Liver (tissue), 3 donors: ENCODE measurements around the gene SEMA3G.

Source experiments
- EGR1 ChIP-seq, 2 donors: IDR thresholded peaks; 2 replicates each; pipeline ENCODE4 v1.6.1; 2016 to 2018; ENCODE audit warnings: antibody characterized with exemption in 2 of 2, low read depth in 2 of 2
- NR2F2 ChIP-seq: IDR thresholded peaks from 2 replicates; pipeline ENCODE4 v1.6.1; 2016; ENCODE audit warnings: antibody characterized with exemption
- RAD21 ChIP-seq, 2 donors: IDR thresholded peaks; 2 replicates each; pipeline ENCODE4 v1.6.1; 2016; ENCODE audit warnings: antibody characterized with exemption in 2 of 2, mild to moderate bottlenecking in 2 of 2
- SP1 ChIP-seq: IDR thresholded peaks from 2 replicates; pipeline ENCODE4 v1.6.1; 2018; ENCODE audit warnings: antibody characterized with exemption, mild to moderate bottlenecking
- TF ChIP-seq, protein P1 (sequence below): IDR thresholded peaks from 2 replicates; pipeline ENCODE4 v1.6.1; 2016; ENCODE audit warnings: antibody characterized with exemption
- TF ChIP-seq, protein P2 (sequence below): fragments of 150-350 bp; IDR thresholded peaks from 2 replicates; pipeline ENCODE4 v1.5.1; 2017; ENCODE audit warnings: improper control_type of control experiment, low read depth, low read length; ENCODE audit not compliant: missing input control
- TF ChIP-seq, protein P3 (sequence below): IDR thresholded peaks from 2 replicates; pipeline ENCODE4 v1.6.1; 2016; ENCODE audit warnings: antibody characterized with exemption
- TF ChIP-seq, protein P4 (sequence below): IDR thresholded peaks from 2 replicates; pipeline ENCODE4 v1.6.1; 2016; ENCODE audit warnings: antibody characterized with exemption, mild to moderate bottlenecking
- TF ChIP-seq, protein P5 (sequence below): IDR thresholded peaks from 2 replicates; pipeline ENCODE4 v1.6.1; 2016; ENCODE audit warnings: antibody characterized with exemption
- donor health status: healthy.
- donor health status: healthy.

DNA sequence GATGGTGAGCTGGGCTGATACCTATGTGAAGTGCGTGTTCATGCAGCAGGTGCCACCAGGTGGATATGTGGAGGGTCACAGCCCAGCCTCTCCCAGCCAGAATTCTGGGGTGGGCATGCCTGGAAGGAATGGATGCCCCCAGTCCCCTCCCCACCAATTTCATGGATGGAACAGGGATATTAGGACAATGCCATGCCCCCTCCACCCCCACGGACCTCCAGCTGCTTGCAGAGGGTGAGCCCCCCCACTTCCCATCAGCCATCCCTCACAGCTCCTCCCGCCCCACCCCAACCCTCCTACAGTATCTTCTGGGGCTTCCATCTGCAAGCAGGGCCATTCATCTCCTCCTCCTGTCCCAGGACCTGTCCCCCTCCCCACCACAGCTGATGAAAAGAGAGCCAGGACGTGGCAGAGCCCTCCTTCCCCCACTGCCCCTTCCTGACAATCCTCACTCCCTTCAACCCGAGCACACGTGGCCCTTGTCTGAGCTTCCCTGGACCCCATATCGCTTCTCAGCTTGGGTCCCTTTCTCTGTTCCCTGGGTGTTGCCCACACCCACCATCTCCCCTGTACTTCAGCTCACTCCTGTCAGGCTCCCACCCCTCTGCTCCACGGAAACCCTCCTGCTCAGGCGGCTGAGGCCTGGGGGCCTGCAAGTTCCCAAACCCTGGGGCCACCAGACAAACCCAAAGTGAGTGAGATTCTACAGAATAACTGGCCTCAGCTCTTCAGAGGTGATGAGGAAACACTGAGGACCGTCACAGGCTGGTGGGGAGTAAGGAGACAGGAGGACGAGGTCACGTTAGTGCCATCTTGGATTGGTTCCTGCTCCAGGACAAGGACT, 2.8 kb upstream of the SEMA3G start:
- TF ChIP-seq, protein P1, sequence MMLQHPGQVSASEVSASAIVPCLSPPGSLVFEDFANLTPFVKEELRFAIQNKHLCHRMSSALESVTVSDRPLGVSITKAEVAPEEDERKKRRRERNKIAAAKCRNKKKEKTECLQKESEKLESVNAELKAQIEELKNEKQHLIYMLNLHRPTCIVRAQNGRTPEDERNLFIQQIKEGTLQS, result no peak
- TF ChIP-seq, protein P2, sequence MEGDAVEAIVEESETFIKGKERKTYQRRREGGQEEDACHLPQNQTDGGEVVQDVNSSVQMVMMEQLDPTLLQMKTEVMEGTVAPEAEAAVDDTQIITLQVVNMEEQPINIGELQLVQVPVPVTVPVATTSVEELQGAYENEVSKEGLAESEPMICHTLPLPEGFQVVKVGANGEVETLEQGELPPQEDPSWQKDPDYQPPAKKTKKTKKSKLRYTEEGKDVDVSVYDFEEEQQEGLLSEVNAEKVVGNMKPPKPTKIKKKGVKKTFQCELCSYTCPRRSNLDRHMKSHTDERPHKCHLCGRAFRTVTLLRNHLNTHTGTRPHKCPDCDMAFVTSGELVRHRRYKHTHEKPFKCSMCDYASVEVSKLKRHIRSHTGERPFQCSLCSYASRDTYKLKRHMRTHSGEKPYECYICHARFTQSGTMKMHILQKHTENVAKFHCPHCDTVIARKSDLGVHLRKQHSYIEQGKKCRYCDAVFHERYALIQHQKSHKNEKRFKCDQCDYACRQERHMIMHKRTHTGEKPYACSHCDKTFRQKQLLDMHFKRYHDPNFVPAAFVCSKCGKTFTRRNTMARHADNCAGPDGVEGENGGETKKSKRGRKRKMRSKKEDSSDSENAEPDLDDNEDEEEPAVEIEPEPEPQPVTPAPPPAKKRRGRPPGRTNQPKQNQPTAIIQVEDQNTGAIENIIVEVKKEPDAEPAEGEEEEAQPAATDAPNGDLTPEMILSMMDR, result no peak
- TF ChIP-seq, protein P3, sequence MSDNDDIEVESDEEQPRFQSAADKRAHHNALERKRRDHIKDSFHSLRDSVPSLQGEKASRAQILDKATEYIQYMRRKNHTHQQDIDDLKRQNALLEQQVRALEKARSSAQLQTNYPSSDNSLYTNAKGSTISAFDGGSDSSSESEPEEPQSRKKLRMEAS, result no peak
- TF ChIP-seq, protein P4, sequence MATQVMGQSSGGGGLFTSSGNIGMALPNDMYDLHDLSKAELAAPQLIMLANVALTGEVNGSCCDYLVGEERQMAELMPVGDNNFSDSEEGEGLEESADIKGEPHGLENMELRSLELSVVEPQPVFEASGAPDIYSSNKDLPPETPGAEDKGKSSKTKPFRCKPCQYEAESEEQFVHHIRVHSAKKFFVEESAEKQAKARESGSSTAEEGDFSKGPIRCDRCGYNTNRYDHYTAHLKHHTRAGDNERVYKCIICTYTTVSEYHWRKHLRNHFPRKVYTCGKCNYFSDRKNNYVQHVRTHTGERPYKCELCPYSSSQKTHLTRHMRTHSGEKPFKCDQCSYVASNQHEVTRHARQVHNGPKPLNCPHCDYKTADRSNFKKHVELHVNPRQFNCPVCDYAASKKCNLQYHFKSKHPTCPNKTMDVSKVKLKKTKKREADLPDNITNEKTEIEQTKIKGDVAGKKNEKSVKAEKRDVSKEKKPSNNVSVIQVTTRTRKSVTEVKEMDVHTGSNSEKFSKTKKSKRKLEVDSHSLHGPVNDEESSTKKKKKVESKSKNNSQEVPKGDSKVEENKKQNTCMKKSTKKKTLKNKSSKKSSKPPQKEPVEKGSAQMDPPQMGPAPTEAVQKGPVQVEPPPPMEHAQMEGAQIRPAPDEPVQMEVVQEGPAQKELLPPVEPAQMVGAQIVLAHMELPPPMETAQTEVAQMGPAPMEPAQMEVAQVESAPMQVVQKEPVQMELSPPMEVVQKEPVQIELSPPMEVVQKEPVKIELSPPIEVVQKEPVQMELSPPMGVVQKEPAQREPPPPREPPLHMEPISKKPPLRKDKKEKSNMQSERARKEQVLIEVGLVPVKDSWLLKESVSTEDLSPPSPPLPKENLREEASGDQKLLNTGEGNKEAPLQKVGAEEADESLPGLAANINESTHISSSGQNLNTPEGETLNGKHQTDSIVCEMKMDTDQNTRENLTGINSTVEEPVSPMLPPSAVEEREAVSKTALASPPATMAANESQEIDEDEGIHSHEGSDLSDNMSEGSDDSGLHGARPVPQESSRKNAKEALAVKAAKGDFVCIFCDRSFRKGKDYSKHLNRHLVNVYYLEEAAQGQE, result no peak
- TF ChIP-seq SP1 (no peak), EGR1 (IDR thresholded peaks at IDR 0.05; ENCODE audit: low read depth in 2 of 2) (no peak), RAD21 (IDR thresholded peaks at IDR 0.05) (no peak), NR2F2 (no peak)
- TF ChIP-seq, protein P5, sequence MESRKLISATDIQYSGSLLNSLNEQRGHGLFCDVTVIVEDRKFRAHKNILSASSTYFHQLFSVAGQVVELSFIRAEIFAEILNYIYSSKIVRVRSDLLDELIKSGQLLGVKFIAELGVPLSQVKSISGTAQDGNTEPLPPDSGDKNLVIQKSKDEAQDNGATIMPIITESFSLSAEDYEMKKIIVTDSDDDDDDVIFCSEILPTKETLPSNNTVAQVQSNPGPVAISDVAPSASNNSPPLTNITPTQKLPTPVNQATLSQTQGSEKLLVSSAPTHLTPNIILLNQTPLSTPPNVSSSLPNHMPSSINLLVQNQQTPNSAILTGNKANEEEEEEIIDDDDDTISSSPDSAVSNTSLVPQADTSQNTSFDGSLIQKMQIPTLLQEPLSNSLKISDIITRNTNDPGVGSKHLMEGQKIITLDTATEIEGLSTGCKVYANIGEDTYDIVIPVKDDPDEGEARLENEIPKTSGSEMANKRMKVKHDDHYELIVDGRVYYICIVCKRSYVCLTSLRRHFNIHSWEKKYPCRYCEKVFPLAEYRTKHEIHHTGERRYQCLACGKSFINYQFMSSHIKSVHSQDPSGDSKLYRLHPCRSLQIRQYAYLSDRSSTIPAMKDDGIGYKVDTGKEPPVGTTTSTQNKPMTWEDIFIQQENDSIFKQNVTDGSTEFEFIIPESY, result no peak
